ENCODE measurements around the gene TPTE.
"Not testable (repeated sequence)": the region's sequence is repeated elsewhere in the genome, so short reads cannot be mapped to it uniquely, and the experiment has no call there.

TPTE gene

DNA sequence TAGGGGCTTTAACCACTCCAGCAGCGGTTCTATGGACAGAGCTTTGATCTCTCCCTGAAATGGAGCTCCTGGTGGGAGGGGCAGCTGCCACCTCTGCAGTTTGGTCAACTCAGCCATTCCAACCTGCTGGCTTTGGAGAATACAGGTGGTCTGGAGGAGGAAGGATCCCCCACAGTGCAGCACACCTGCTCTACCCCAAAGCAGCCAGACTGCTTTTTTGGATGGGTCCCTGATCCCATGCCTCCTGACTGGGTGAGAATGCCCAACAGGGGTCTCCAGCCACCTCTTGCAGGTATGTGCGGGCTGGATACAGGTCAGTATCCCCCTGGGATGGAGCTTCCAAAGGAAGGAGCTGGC lies 53.9 kb downstream of the TPTE start:
- no peaks in the 10 kb centered on the region for H3K4me1 ChIP-seq
- no peak overlapping the region for H3K4me3 ChIP-seq (ENCODE audit: low read depth, low read length)
- H3K9ac ChIP-seq: no peak overlapping the region
- no peak overlapping the region for H3K27ac ChIP-seq
- no peaks in the 10 kb centered on the region for H3K36me3 ChIP-seq (ENCODE audit: control insufficient read depth, insufficient read depth, low read length)
- TF ChIP-seq, protein P1, sequence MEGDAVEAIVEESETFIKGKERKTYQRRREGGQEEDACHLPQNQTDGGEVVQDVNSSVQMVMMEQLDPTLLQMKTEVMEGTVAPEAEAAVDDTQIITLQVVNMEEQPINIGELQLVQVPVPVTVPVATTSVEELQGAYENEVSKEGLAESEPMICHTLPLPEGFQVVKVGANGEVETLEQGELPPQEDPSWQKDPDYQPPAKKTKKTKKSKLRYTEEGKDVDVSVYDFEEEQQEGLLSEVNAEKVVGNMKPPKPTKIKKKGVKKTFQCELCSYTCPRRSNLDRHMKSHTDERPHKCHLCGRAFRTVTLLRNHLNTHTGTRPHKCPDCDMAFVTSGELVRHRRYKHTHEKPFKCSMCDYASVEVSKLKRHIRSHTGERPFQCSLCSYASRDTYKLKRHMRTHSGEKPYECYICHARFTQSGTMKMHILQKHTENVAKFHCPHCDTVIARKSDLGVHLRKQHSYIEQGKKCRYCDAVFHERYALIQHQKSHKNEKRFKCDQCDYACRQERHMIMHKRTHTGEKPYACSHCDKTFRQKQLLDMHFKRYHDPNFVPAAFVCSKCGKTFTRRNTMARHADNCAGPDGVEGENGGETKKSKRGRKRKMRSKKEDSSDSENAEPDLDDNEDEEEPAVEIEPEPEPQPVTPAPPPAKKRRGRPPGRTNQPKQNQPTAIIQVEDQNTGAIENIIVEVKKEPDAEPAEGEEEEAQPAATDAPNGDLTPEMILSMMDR (IDR thresholded peaks at IDR 0.05): no peak
- no peaks in the 10 kb centered on the region for H3K9me3 ChIP-seq (ENCODE audit: control insufficient read depth, low read length)
- no peak overlapping the region for H2AFZ ChIP-seq
- no peaks in the 10 kb centered on the region for H3K79me2 ChIP-seq
- H3K4me2 ChIP-seq (ENCODE audit: low read length): no peak overlapping the region
- H3K27me3 ChIP-seq (ENCODE audit: control insufficient read depth, insufficient read depth, low read length): no peaks in the 10 kb centered on the region

DNA sequence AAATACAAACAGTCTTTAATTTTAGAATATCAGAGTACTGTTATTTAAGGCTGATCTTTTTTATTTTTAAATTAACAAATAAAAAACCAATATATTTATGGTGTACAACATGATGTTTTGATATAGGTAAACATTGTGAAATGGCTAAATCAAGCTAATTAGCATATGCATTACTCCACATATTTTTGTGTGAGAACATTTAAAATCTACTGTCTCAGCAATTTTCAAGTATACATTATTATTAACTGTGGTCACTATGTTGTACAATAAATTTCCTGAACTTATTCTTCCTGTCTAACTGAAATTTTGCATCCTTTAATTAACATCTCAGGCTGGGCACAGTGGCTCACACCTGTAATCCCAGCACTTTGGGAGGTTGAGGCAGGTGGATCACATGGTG lies 57.5 kb downstream of the TPTE start:
- not testable (repeated sequence) for H3K4me1 ChIP-seq; H3K9me3 ChIP-seq (ENCODE audit: control insufficient read depth, low read length); H2AFZ ChIP-seq; H3K4me2 ChIP-seq (ENCODE audit: low read length); H3K79me2 ChIP-seq; H3K27me3 ChIP-seq (ENCODE audit: control insufficient read depth, insufficient read depth, low read length); H3K4me3 ChIP-seq (ENCODE audit: low read depth, low read length); H3K9ac ChIP-seq; H3K36me3 ChIP-seq (ENCODE audit: control insufficient read depth, insufficient read depth, low read length); H3K27ac ChIP-seq

DNA sequence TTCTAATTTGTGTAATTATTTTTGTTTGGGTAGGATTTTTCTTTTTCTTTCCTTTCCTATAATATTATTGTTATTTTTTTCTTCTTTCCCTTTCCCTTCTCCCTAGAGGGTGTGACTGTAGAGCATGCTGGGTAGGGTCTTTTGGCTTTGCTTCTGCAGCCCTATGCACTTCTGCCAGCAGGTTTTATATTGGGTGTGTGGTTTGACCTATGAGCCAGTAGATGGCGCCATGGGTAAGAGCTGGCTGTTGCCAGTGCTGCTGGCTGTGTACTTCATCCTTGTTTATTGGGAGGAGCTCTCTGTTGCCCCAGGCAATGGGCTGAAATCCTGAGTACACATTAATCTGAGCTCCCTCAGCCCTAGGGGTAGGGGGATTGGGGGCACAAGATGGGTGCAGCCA lies 67.7 kb downstream of the TPTE start:
- H3K4me1 ChIP-seq; H3K4me2 ChIP-seq (ENCODE audit: low read length); H3K79me2 ChIP-seq; H3K36me3 ChIP-seq (ENCODE audit: control insufficient read depth, insufficient read depth, low read length); H2AFZ ChIP-seq; H3K4me3 ChIP-seq (ENCODE audit: low read depth, low read length); H3K27ac ChIP-seq; H3K9me3 ChIP-seq (ENCODE audit: control insufficient read depth, low read length); H3K27me3 ChIP-seq (ENCODE audit: control insufficient read depth, insufficient read depth, low read length); H3K9ac ChIP-seq: not testable (repeated sequence)

DNA sequence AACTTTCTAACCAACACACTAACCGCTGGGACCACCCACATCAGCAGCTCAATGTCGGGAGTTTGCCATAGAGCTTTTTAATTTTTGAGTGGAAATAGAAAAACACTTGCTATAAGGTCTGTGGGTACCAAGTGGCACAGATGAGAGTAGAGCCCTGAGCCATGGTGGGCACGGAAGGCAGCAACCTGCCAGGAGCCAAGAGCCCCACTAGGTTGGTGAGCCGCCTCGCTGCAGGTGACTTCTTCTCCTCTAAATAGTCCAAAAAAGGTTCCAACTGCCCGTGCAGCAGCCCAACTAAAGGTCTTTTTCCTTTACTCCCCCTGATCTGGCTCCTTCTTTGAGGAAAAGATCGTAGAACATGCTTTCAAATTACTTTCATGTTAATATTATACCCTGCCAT lies 85.7 kb downstream of the TPTE start:
- H3K4me1 ChIP-seq; H3K9ac ChIP-seq; H3K4me3 ChIP-seq (ENCODE audit: low read depth, low read length); H3K9me3 ChIP-seq (ENCODE audit: control insufficient read depth, low read length); H3K36me3 ChIP-seq (ENCODE audit: control insufficient read depth, insufficient read depth, low read length); H3K27ac ChIP-seq; H3K4me2 ChIP-seq (ENCODE audit: low read length); H3K79me2 ChIP-seq; H3K27me3 ChIP-seq (ENCODE audit: control insufficient read depth, insufficient read depth, low read length); H2AFZ ChIP-seq: not testable (repeated sequence)

DNA sequence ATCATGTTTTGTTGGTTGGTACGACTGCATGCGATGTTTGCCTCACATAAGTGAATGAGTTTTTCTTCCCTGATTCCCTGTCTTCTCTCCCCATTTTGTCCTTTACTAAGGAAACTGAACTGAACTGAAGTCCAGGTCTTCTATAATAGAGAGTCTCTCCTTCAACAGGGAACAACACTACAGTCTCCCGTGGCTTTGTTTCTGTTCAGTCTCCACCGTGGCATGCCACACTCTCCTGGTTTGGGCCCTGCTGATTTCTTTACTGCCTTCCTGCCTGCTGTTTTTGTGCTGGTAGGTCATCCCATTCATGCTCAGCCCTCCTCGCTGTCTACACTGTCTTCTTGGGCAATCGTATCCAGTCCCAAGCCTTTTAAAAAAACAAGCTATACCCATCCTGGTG lies 92.9 kb downstream of the TPTE start:
- H3K4me1 ChIP-seq; H3K9ac ChIP-seq; H3K9me3 ChIP-seq (ENCODE audit: control insufficient read depth, low read length); H3K4me3 ChIP-seq (ENCODE audit: low read depth, low read length); H3K27me3 ChIP-seq (ENCODE audit: control insufficient read depth, insufficient read depth, low read length); H2AFZ ChIP-seq; H3K36me3 ChIP-seq (ENCODE audit: control insufficient read depth, insufficient read depth, low read length); H3K79me2 ChIP-seq; H3K4me2 ChIP-seq (ENCODE audit: low read length); H3K27ac ChIP-seq: not testable (repeated sequence)

DNA sequence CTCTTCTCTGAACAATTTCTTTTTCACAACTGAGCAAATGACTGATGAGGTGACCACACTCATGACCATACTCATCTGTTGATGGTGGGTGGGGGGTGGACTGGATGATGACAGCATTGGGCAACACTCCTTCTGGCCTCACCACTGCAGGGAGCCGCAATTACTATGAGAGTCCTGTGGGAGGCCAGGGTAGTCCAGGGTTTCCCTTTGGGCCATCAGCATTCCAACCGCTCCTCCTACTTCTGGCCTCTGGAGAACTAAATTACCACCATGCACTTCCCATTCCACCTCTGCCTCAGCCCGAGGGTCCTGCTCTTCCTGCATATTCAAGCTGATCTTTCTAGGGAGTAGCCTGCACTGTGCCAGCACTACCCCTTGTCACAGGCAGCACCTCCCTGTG lies 94.7 kb downstream of the TPTE start:
- not testable (repeated sequence) for H3K9me3 ChIP-seq (ENCODE audit: control insufficient read depth, low read length); H3K36me3 ChIP-seq (ENCODE audit: control insufficient read depth, insufficient read depth, low read length); H3K4me2 ChIP-seq (ENCODE audit: low read length); H3K9ac ChIP-seq; H3K27me3 ChIP-seq (ENCODE audit: control insufficient read depth, insufficient read depth, low read length); H3K4me1 ChIP-seq; H3K79me2 ChIP-seq; H3K4me3 ChIP-seq (ENCODE audit: low read depth, low read length); H3K27ac ChIP-seq; H2AFZ ChIP-seq

DNA sequence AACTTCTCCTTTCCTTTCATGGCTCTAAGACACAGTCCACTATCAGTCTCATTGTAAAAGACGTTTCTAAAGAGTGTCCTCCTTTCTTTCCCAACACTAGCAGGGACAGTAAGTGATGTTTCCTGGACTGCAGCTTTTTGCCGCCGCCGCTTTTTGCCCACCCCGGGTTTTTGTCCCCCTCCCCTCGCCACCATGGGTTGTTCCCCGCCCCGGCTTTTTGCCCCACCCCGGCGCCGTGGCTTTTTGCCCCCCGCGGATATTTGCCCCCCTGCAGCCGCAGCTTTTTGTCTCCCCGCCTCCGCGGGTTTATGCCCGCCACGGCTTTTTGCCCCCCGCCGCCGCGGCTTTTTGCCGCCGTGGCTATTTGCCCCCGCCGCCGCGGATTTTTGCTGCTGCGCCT lies 95.2 kb downstream of the TPTE start:
- no peaks in the 10 kb centered on the region for H3K9me3 ChIP-seq (ENCODE audit: control insufficient read depth, low read length)
- no peak overlapping the region for H3K4me2 ChIP-seq (ENCODE audit: low read length)
- H3K4me1 ChIP-seq: no peaks in the 10 kb centered on the region
- no peak overlapping the region for H3K9ac ChIP-seq
- H3K79me2 ChIP-seq: no peaks in the 10 kb centered on the region
- H3K27me3 ChIP-seq (ENCODE audit: control insufficient read depth, insufficient read depth, low read length): no peaks in the 10 kb centered on the region
- H3K36me3 ChIP-seq (ENCODE audit: control insufficient read depth, insufficient read depth, low read length): no peaks in the 10 kb centered on the region
- TF ChIP-seq, protein P1 (IDR thresholded peaks at IDR 0.05): no peak
- no peak overlapping the region for H2AFZ ChIP-seq
- H3K4me3 ChIP-seq (ENCODE audit: low read depth, low read length): no peak overlapping the region
- H3K27ac ChIP-seq: no peak overlapping the region

DNA sequence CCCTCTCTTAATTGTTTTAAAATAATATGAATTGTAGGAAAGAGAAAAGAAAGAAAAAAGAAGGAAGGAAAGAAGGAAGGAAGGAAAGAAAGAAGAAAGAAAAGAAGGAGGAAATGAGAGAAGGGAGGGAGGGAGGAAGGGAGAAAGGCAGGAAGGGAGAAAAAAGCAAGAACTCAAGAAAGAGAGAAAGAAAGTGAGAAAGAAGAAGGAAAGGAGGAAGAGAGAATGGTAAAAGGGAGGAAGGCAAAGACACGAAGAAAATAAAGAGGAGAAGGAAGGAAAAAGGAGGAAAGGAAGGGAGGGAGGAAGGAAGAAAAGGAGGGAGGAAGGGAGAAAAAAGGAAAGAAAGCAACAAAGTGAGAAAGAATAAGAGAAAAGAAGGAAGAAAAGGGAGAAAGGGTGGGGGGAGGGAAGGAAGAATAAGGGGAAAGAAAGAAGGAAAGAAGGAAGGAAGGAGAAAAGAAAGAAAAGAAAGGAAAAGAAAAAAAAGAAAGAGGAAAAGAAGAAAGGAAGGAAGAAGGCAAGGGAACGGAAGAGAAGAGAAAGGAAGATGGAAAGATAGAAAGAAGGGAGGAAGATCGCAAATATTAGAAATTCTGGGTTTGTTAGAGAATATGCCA lies 95.9 kb downstream of the TPTE start:
- H3K36me3 ChIP-seq (ENCODE audit: control insufficient read depth, insufficient read depth, low read length); H3K4me1 ChIP-seq; H3K4me2 ChIP-seq (ENCODE audit: low read length); H3K27ac ChIP-seq; H2AFZ ChIP-seq; H3K9ac ChIP-seq; H3K79me2 ChIP-seq; H3K27me3 ChIP-seq (ENCODE audit: control insufficient read depth, insufficient read depth, low read length); H3K9me3 ChIP-seq (ENCODE audit: control insufficient read depth, low read length); H3K4me3 ChIP-seq (ENCODE audit: low read depth, low read length): not testable (repeated sequence)
